ENCODE measurements around the gene SCUBE2. TPM values are rescaled to one million over a fixed set of nuclear protein-coding genes. Genes with fewer than 3 reads are reported as not detected.

Gene SCUBE2
- total and polyA plus RNA-seq, 2 donors (not counting 1 experiment from before 2014, with no cell fraction given) = 0.61 to 1.8 TPM

GRCh38 chr11:8973121-8973520 is 118.3 kb downstream of the SCUBE2 start:
- Histone ChIP-seq H3K27ac (ENCODE audit: insufficient read depth, low read length) (no peak overlapping the region), H3K79me2 (ENCODE audit: control insufficient read depth, insufficient read depth, low read length) (no peaks in the 10 kb centered on the region), H2AFZ (ENCODE audit: low read length) (no peak overlapping the region), H4K20me1 (ENCODE audit: control insufficient read depth, extremely low read depth, insufficient read depth, low read length) (no peaks in the 10 kb centered on the region), H3K4me3 (replicated peaks in 1 of 4; ENCODE audit: control extremely low read depth in 1 of 4, insufficient read depth in 1 of 4, low read depth in 3 of 4, low read length in 4 of 4) (no peak overlapping the region), H3K36me3 (ENCODE audit: control insufficient read depth, insufficient read depth, low read length) (no peaks in the 10 kb centered on the region), H3K9ac (ENCODE audit: insufficient read depth, low read length) (no peak overlapping the region), H3K27me3 (ENCODE audit: control insufficient read depth, insufficient read depth, low read length) (no peaks in the 10 kb centered on the region), H3K9me3 (ENCODE audit: control insufficient read depth, insufficient read depth, low read depth, low read length) (no peaks in the 10 kb centered on the region), H3K4me1 (ENCODE audit: control insufficient read depth, extremely low read depth, insufficient read depth, low read length) (no peaks in the 10 kb centered on the region), H3K4me2 (ENCODE audit: extremely low read depth, insufficient read depth, low read length) (no peak overlapping the region)
- TF ChIP-seq CTCF (conservative IDR thresholded peaks at IDR 0.05 in 1 of 2, IDR thresholded peaks at IDR 0.05 in 1 of 2; ENCODE audit: low read depth in 1 of 2, low read length in 2 of 2) = no peak
- no peak for TF ChIP-seq EZH2 (IDR thresholded peaks at IDR 0.05; ENCODE audit: low read length, missing control alignments)
- DNase-seq (ENCODE audit: low read depth in 2 of 2) = no peak

- Histone ChIP-seq H3K4me1 (ENCODE audit: control insufficient read depth, extremely low read depth, insufficient read depth, low read length) (no peaks in the 10 kb centered on the region), H3K4me2 (ENCODE audit: extremely low read depth, insufficient read depth, low read length) (no peak overlapping the region), H3K27ac (ENCODE audit: insufficient read depth, low read length) (no peak overlapping the region), H4K20me1 (ENCODE audit: control insufficient read depth, extremely low read depth, insufficient read depth, low read length) (no peaks in the 10 kb centered on the region), H3K36me3 (ENCODE audit: control insufficient read depth, insufficient read depth, low read length) (no peaks in the 10 kb centered on the region), H2AFZ (ENCODE audit: low read length) (no peak overlapping the region), H3K9ac (ENCODE audit: insufficient read depth, low read length) (no peak overlapping the region), H3K4me3 (replicated peaks in 1 of 4; ENCODE audit: control extremely low read depth in 1 of 4, insufficient read depth in 1 of 4, low read depth in 3 of 4, low read length in 4 of 4) (no peak overlapping the region), H3K9me3 (ENCODE audit: control insufficient read depth, insufficient read depth, low read depth, low read length) (no peaks in the 10 kb centered on the region), H3K79me2 (ENCODE audit: control insufficient read depth, insufficient read depth, low read length) (no peaks in the 10 kb centered on the region), H3K27me3 (ENCODE audit: control insufficient read depth, insufficient read depth, low read length) (no peaks in the 10 kb centered on the region)
- TF ChIP-seq CTCF (conservative IDR thresholded peaks at IDR 0.05 in 1 of 2, IDR thresholded peaks at IDR 0.05 in 1 of 2; ENCODE audit: low read depth in 1 of 2, low read length in 2 of 2) = no peak
- no peak for TF ChIP-seq EZH2 (IDR thresholded peaks at IDR 0.05; ENCODE audit: low read length, missing control alignments)
- no peak for DNase-seq (ENCODE audit: low read depth in 2 of 2)
Measured at GRCh38 chr11:8971924-8972316, 119.5 kb downstream of the SCUBE2 start.

- H3K4me1 ChIP-seq (ENCODE audit: control insufficient read depth, extremely low read depth, insufficient read depth, low read length) = no peaks in the 10 kb centered on the region
- H3K27me3 ChIP-seq (ENCODE audit: control insufficient read depth, insufficient read depth, low read length) = no peaks in the 10 kb centered on the region
- no peaks in the 10 kb centered on the region for H3K79me2 ChIP-seq (ENCODE audit: control insufficient read depth, insufficient read depth, low read length)
- TF ChIP-seq CTCF (conservative IDR thresholded peaks at IDR 0.05 in 1 of 2, IDR thresholded peaks at IDR 0.05 in 1 of 2; ENCODE audit: low read depth in 1 of 2, low read length in 2 of 2) (no peak), EZH2 (IDR thresholded peaks at IDR 0.05; ENCODE audit: low read length, missing control alignments) (no peak)
- no peak overlapping the region for H3K4me2 ChIP-seq (ENCODE audit: extremely low read depth, insufficient read depth, low read length)
- no peak overlapping the region for H2AFZ ChIP-seq (ENCODE audit: low read length)
- DNase-seq (ENCODE audit: low read depth in 2 of 2) = no peak
- no peak overlapping the region for H3K9ac ChIP-seq (ENCODE audit: insufficient read depth, low read length)
- H4K20me1 ChIP-seq (ENCODE audit: control insufficient read depth, extremely low read depth, insufficient read depth, low read length) = no peaks in the 10 kb centered on the region
- no peak overlapping the region for H3K4me3 ChIP-seq (replicated peaks in 1 of 4; ENCODE audit: control extremely low read depth in 1 of 4, insufficient read depth in 1 of 4, low read depth in 3 of 4, low read length in 4 of 4)
- no peaks in the 10 kb centered on the region for H3K9me3 ChIP-seq (ENCODE audit: control insufficient read depth, insufficient read depth, low read depth, low read length)
- no peak overlapping the region for H3K27ac ChIP-seq (ENCODE audit: insufficient read depth, low read length)
- no peaks in the 10 kb centered on the region for H3K36me3 ChIP-seq (ENCODE audit: control insufficient read depth, insufficient read depth, low read length)
Measured at GRCh38 chr11:8971196-8971923, 120.0 kb downstream of the SCUBE2 start.

Other genes with a start within 250 kb of the SCUBE2 start
- gene AKIP1, start 180.4 kb downstream of the SCUBE2 start, total RNA-seq = 35.4 and 63.7 TPM in 2 replicates
- gene AKIP1, start 180.4 kb downstream of the SCUBE2 start, polyA plus RNA-seq = 42.2 and 50.8 TPM in 2 replicates
- gene C11orf16, start 158.7 kb downstream of the SCUBE2 start, total RNA-seq = not detected in 2 replicates
- gene C11orf16, start 158.7 kb downstream of the SCUBE2 start, polyA plus RNA-seq = not detected in 2 replicates
- not detected in 2 replicates for gene ASCL3, start 148.6 kb downstream of the SCUBE2 start, total RNA-seq
- not detected in 2 replicates for gene ASCL3, start 148.6 kb downstream of the SCUBE2 start, polyA plus RNA-seq
- gene TMEM9B, start 127.2 kb downstream of the SCUBE2 start, total RNA-seq = 36.2 and 51.0 TPM in 2 replicates
- 59.0 and 61.6 TPM in 2 replicates for gene TMEM9B, start 127.2 kb downstream of the SCUBE2 start, polyA plus RNA-seq
- gene NRIP3, start 87.6 kb downstream of the SCUBE2 start, total RNA-seq = 4.1 and 8.8 TPM in 2 replicates
- 11.7 and 13.9 TPM in 2 replicates for gene NRIP3, start 87.6 kb downstream of the SCUBE2 start, polyA plus RNA-seq
- 124 and 235 TPM in 2 replicates for gene DENND5A, start 173.8 kb upstream of the SCUBE2 start, total RNA-seq
- 125 and 128 TPM in 2 replicates for gene DENND5A, start 173.8 kb upstream of the SCUBE2 start, polyA plus RNA-seq
- gene TMEM41B, start 223.0 kb upstream of the SCUBE2 start, total RNA-seq = 48.8 and 59.1 TPM in 2 replicates
- 27.2 and 43.7 TPM in 2 replicates for gene TMEM41B, start 223.0 kb upstream of the SCUBE2 start, polyA plus RNA-seq